ENCODE data around the gene GPD2.

GPD2 gene

DNA sequence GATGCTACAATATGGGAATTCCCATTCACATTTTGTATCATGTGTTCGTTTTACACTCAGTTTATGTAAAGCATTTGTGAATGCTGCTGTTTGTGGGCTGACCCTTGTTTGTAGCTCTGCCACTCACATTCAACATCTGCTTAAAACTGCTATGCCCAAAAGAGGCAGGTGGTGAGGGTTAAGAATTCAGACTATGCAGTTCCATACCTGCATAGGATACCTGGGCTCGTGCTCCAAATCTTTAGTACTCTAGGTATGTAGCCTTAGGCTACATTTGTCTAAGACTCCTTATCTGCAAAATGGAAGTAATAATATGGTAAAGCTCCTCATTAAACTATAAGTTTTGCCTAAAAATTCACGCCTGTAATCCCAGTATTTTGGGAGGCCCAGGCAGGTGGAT, 199.5 kb downstream of the GPD2 start:
- no peak overlapping the region for H3K4me3 ChIP-seq (ENCODE audit: low read depth, low read length)
